ENCODE data around the gene CHTF8. TPM values are rescaled to one million over a fixed set of nuclear protein-coding genes. Genes with fewer than 3 reads are reported as not detected.
A peak's percentile ranks its signal among the peaks of the same experiment; 100 is the strongest.

Gene CHTF8
- total RNA-seq, 1 donor from 2014 or later, result 136 TPM

DNA sequence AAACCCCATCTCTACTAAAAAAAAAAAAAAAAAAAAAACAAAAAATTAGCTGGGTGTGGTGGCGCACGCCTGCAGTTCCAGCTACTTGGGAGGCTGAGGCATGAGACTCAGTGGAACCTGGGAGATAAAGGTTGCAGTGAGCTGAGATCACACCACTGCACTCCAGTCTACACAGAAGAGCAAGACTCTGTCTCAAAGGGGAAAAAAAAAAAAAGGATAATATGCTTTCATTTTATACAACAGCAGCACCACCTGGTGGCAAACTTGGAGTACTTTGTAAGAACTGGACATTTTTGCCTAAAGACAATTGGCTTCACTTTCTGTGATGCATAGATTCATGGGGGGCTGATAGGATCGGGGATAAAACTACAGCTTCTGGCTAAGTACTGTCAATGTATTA lies 8.5 kb downstream of the CHTF8 start:
- Histone ChIP-seq H3K4me3 (ENCODE audit: low read depth, low read length) (no peak overlapping the region), H3K27me3 (ENCODE audit: control insufficient read depth, insufficient read depth, low read length) (no peaks in the 10 kb centered on the region), H3K36me3 (ENCODE audit: control insufficient read depth, insufficient read depth, low read length) (no peaks in the 10 kb centered on the region)
- TF ChIP-seq, protein P1, sequence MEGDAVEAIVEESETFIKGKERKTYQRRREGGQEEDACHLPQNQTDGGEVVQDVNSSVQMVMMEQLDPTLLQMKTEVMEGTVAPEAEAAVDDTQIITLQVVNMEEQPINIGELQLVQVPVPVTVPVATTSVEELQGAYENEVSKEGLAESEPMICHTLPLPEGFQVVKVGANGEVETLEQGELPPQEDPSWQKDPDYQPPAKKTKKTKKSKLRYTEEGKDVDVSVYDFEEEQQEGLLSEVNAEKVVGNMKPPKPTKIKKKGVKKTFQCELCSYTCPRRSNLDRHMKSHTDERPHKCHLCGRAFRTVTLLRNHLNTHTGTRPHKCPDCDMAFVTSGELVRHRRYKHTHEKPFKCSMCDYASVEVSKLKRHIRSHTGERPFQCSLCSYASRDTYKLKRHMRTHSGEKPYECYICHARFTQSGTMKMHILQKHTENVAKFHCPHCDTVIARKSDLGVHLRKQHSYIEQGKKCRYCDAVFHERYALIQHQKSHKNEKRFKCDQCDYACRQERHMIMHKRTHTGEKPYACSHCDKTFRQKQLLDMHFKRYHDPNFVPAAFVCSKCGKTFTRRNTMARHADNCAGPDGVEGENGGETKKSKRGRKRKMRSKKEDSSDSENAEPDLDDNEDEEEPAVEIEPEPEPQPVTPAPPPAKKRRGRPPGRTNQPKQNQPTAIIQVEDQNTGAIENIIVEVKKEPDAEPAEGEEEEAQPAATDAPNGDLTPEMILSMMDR (IDR thresholded peaks at IDR 0.05; ENCODE audit: insufficient read depth, low read length, poor library complexity, severe bottlenecking), result peak; percentile 50
- no peak for DNase-seq (ENCODE audit: low read depth)

DNA sequence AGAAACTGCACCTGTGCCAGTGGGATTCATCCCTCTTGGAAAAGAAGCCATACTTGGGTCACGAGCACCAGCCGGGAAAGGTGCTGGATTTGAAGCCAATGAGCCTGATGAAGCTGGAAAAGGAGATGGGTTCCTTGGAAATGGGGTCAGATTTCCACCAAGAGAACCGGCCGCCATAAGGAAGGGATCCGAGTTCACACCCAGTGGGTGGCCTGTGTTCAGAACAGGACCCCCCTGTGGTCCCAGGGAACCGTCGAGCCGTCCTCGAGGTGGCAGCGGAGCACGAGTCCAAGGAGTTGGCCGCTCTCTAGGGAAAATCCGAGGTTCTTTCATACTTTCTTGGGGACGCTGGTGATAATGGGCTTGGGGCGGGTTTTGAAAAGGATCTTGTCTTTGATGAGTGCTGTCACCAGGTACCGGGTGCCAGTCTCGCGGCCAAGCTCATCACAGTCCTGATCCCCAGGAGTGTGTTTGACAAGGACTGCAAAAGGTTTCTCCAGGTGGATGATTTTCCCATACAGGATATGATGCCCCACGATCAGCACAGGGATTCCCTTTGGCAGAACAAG lies 12.2 kb downstream of the CHTF8 start:
- TF ChIP-seq, protein P1 (IDR thresholded peaks at IDR 0.05; ENCODE audit: insufficient read depth, low read length, poor library complexity, severe bottlenecking), result no peak
- DNase-seq (ENCODE audit: low read depth), result no peak
- Histone ChIP-seq H3K4me3 (ENCODE audit: low read depth, low read length) (no peak overlapping the region), H3K27me3 (ENCODE audit: control insufficient read depth, insufficient read depth, low read length) (no peaks in the 10 kb centered on the region), H3K36me3 (ENCODE audit: control insufficient read depth, insufficient read depth, low read length) (peaks cover 2% of the 10 kb centered on the region)

DNA sequence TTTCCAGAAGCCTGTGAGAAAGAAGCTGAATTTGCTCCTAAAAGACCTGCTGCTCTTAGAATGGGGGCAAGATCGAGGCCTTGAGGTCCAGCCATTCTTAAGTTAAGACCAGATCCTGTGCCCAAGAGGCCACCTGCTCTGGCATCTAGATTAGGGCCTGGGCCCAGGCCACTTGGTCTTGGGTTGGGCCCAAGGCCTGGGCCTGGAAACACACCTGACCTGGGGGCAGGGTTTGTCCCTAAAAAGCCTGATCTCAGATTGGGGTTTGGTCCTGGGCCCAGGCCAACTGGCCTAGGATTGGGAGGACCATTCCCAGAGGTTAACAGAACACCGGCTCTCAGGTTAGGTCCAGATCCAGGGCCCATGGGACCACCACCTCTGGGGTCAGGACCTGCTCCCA lies 12.9 kb downstream of the CHTF8 start:
- no peaks in the 10 kb centered on the region for H3K27me3 ChIP-seq (ENCODE audit: control insufficient read depth, insufficient read depth, low read length)
- peaks cover 2% of the 10 kb centered on the region for H3K36me3 ChIP-seq (ENCODE audit: control insufficient read depth, insufficient read depth, low read length)

DNA sequence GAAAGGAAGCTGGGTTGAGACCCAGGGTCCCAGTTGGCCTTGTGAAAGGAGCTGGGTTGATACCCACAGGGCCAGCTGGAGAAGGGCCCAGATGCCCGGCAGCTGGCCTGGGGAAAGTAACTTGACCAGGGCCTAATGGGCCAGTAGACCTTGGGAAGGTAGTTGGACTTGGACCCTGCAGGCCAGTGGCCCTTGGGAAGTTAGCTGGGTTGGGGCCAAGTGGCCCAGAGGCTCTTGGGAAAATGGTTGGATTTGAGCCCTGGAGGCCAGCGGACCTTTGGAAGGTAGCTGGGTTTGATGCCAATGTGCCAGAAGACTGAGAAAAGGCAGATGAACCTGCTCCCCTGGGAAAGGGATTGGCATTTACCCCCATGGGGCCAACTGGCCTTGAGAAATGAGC lies 13.4 kb downstream of the CHTF8 start:
- Histone ChIP-seq H3K4me3 (ENCODE audit: low read depth, low read length) (no peak overlapping the region), H3K36me3 (ENCODE audit: control insufficient read depth, insufficient read depth, low read length) (peaks cover 2% of the 10 kb centered on the region), H3K27me3 (ENCODE audit: control insufficient read depth, insufficient read depth, low read length) (no peaks in the 10 kb centered on the region)
- no peak for DNase-seq (ENCODE audit: low read depth)
- TF ChIP-seq, protein P1 (IDR thresholded peaks at IDR 0.05; ENCODE audit: insufficient read depth, low read length, poor library complexity, severe bottlenecking), result no peak

More for the DNA sequence above, 12.9 kb downstream of the CHTF8 start:
- no peak overlapping the region for H3K4me3 ChIP-seq (ENCODE audit: low read depth, low read length)
- no peak for DNase-seq (ENCODE audit: low read depth)
- TF ChIP-seq, protein P1 (IDR thresholded peaks at IDR 0.05; ENCODE audit: insufficient read depth, low read length, poor library complexity, severe bottlenecking), result no peak

DNA sequence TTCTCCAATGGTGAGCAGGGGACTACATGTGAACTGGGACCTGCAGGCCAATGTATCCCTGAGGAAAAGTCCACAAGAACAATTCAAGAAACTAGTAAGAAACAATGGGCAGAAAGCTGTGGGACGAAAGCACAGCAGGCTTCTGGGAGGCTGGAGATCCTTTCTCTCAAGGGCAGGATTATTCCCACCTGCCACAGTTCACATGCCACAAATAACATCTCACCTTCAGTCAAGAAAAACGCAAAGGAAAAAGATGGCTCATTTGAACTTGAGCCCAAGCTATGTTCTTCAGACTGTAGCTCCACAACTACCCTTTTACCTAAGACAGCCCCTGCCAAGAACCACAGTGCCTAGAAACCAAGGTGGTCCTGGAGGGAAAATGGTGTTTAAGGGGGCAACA lies 13.9 kb downstream of the CHTF8 start:
- no peak for DNase-seq (ENCODE audit: low read depth)
- H3K27me3 ChIP-seq (ENCODE audit: control insufficient read depth, insufficient read depth, low read length), result no peaks in the 10 kb centered on the region
- H3K4me3 ChIP-seq (ENCODE audit: low read depth, low read length), result no peak overlapping the region
- H3K36me3 ChIP-seq (ENCODE audit: control insufficient read depth, insufficient read depth, low read length), result peaks cover 2% of the 10 kb centered on the region
- TF ChIP-seq, protein P1 (IDR thresholded peaks at IDR 0.05; ENCODE audit: insufficient read depth, low read length, poor library complexity, severe bottlenecking), result no peak

DNA sequence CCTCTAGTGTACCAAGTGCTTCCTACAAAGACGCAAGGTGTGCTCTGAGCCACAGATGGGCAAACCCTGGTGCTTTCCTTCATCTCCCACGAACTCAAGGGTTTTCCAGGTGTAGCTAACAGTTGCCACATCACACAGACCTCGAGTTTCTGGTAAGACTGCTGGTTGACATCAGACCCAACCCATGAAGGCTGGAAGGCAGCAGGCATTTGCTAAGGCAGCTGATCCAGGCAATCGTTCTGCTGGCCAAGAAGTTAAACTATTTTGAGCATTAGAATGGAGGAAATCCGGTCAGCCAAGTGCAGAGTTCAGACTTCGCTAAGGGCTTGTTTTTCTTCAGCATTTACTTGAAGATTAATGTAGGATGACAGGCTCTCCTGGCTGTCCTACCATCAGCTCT lies 15.5 kb downstream of the CHTF8 start:
- DNase-seq (ENCODE audit: low read depth), result no peak
- H3K4me3 ChIP-seq (ENCODE audit: low read depth, low read length), result no peak overlapping the region
- peaks cover 2% of the 10 kb centered on the region for H3K36me3 ChIP-seq (ENCODE audit: control insufficient read depth, insufficient read depth, low read length)
- TF ChIP-seq, protein P1 (IDR thresholded peaks at IDR 0.05; ENCODE audit: insufficient read depth, low read length, poor library complexity, severe bottlenecking), result no peak
- no peaks in the 10 kb centered on the region for H3K27me3 ChIP-seq (ENCODE audit: control insufficient read depth, insufficient read depth, low read length)

Measured in kidney epithelial cell (primary cell).